ENCODE measurements around the gene CIC. TPM values are rescaled to one million over a fixed set of nuclear protein-coding genes. Genes with fewer than 3 reads are reported as not detected.
A peak's percentile ranks its signal among the peaks of the same experiment; 100 is the strongest.

Gene CIC
- total RNA-seq, 1 donor from 2014 or later, result 10.4 TPM

GRCh38 chr19:42285541-42285941 lies 16.5 kb downstream of the CIC start:
- no peaks in the 10 kb centered on the region for H3K27me3 ChIP-seq (ENCODE audit: control insufficient read depth in 3 of 3, insufficient read depth in 3 of 3, low read length in 3 of 3)
- peak overlapping the region; percentile 75 for H3K27ac ChIP-seq (ENCODE audit: low read depth, low read length)
- H3K9ac ChIP-seq (ENCODE audit: low read depth in 1 of 3, low read length in 3 of 3), result peak overlapping the region; percentile 73 to 86 (median 84)
- H3K4me1 ChIP-seq (ENCODE audit: control insufficient read depth in 3 of 3, insufficient read depth in 3 of 3, low read length in 3 of 3), result peaks cover 43 to 49% (median 44%) of the 10 kb centered on the region in 3 donors
- H3K36me3 ChIP-seq (ENCODE audit: control insufficient read depth in 3 of 3, insufficient read depth in 3 of 3, low read length in 3 of 3), result peaks cover 31 to 34% (median 33%) of the 10 kb centered on the region in 3 donors
- peak overlapping the region; percentile 81 to 82 (median 81) for H3K4me3 ChIP-seq (ENCODE audit: low read length in 3 of 3)
- no peaks in the 10 kb centered on the region for H3K9me3 ChIP-seq (ENCODE audit: control insufficient read depth in 3 of 3, low read length in 3 of 3)

GRCh38 chr19:42285988-42286348 lies 16.9 kb downstream of the CIC start:
- H3K9me3 ChIP-seq (ENCODE audit: control insufficient read depth in 3 of 3, low read length in 3 of 3), result no peaks in the 10 kb centered on the region
- H3K9ac ChIP-seq (ENCODE audit: low read depth in 1 of 3, low read length in 3 of 3), result peak overlapping the region; percentile 2 to 86 (median 21)
- H3K27ac ChIP-seq (ENCODE audit: low read depth, low read length), result peak overlapping the region; percentile 75
- peaks cover 31 to 36% (median 35%) of the 10 kb centered on the region in 3 donors for H3K36me3 ChIP-seq (ENCODE audit: control insufficient read depth in 3 of 3, insufficient read depth in 3 of 3, low read length in 3 of 3)
- H3K4me1 ChIP-seq (ENCODE audit: control insufficient read depth in 3 of 3, insufficient read depth in 3 of 3, low read length in 3 of 3), result peaks cover 43 to 49% (median 43%) of the 10 kb centered on the region in 3 donors
- H3K4me3 ChIP-seq (ENCODE audit: low read length in 3 of 3), result peak overlapping the region; percentile 54 to 82 (median 81)
- no peaks in the 10 kb centered on the region for H3K27me3 ChIP-seq (ENCODE audit: control insufficient read depth in 3 of 3, insufficient read depth in 3 of 3, low read length in 3 of 3)

- H3K9me3 ChIP-seq (ENCODE audit: control insufficient read depth in 3 of 3, low read length in 3 of 3), result no peaks in the 10 kb centered on the region
- H3K36me3 ChIP-seq (ENCODE audit: control insufficient read depth in 3 of 3, insufficient read depth in 3 of 3, low read length in 3 of 3), result peaks cover 35 to 40% (median 40%) of the 10 kb centered on the region in 3 donors
- H3K27ac ChIP-seq (ENCODE audit: low read depth, low read length), result peak overlapping the region; percentile 0
- H3K4me1 ChIP-seq (ENCODE audit: control insufficient read depth in 3 of 3, insufficient read depth in 3 of 3, low read length in 3 of 3), result peaks cover 38 to 44% (median 38%) of the 10 kb centered on the region in 3 donors
- H3K4me3 ChIP-seq (ENCODE audit: low read length in 3 of 3), result peak overlapping the region; percentile 45 to 82 (median 54)
- no peaks in the 10 kb centered on the region for H3K27me3 ChIP-seq (ENCODE audit: control insufficient read depth in 3 of 3, insufficient read depth in 3 of 3, low read length in 3 of 3)
- peak overlapping the region; percentile 2 to 86 (median 21) for H3K9ac ChIP-seq (ENCODE audit: low read depth in 1 of 3, low read length in 3 of 3)
Measured at GRCh38 chr19:42286349-42287016, 17.4 kb downstream of the CIC start.

- H3K4me1 ChIP-seq (ENCODE audit: control insufficient read depth in 3 of 3, insufficient read depth in 3 of 3, low read length in 3 of 3), result peaks cover 30 to 37% (median 30%) of the 10 kb centered on the region in 3 donors
- no peak overlapping the region for H3K27ac ChIP-seq (ENCODE audit: low read depth, low read length)
- H3K27me3 ChIP-seq (ENCODE audit: control insufficient read depth in 3 of 3, insufficient read depth in 3 of 3, low read length in 3 of 3), result no peaks in the 10 kb centered on the region
- no peaks in the 10 kb centered on the region for H3K9me3 ChIP-seq (ENCODE audit: control insufficient read depth in 3 of 3, low read length in 3 of 3)
- no peak overlapping the region for H3K9ac ChIP-seq (ENCODE audit: low read depth in 1 of 3, low read length in 3 of 3)
- H3K36me3 ChIP-seq (ENCODE audit: control insufficient read depth in 3 of 3, insufficient read depth in 3 of 3, low read length in 3 of 3), result peaks cover 40 to 47% (median 46%) of the 10 kb centered on the region in 3 donors
- H3K4me3 ChIP-seq (ENCODE audit: low read length in 3 of 3), result no peak overlapping the region
Measured at GRCh38 chr19:42287017-42287826, 18.2 kb downstream of the CIC start.

GRCh38 chr19:42287827-42288107 lies 18.7 kb downstream of the CIC start:
- Histone ChIP-seq H3K4me3 (ENCODE audit: low read length in 3 of 3) (no peak overlapping the region), H3K36me3 (ENCODE audit: control insufficient read depth in 3 of 3, insufficient read depth in 3 of 3, low read length in 3 of 3) (peaks cover 43 to 51% (median 50%) of the 10 kb centered on the region in 3 donors), H3K27ac (ENCODE audit: low read depth, low read length) (no peak overlapping the region), H3K9me3 (ENCODE audit: control insufficient read depth in 3 of 3, low read length in 3 of 3) (no peaks in the 10 kb centered on the region), H3K4me1 (ENCODE audit: control insufficient read depth in 3 of 3, insufficient read depth in 3 of 3, low read length in 3 of 3) (peaks cover 26 to 33% (median 26%) of the 10 kb centered on the region in 3 donors), H3K9ac (ENCODE audit: low read depth in 1 of 3, low read length in 3 of 3) (no peak overlapping the region), H3K27me3 (ENCODE audit: control insufficient read depth in 3 of 3, insufficient read depth in 3 of 3, low read length in 3 of 3) (no peaks in the 10 kb centered on the region)

- Histone ChIP-seq H3K36me3 (ENCODE audit: control insufficient read depth in 3 of 3, insufficient read depth in 3 of 3, low read length in 3 of 3) (peaks cover 47 to 55% (median 53%) of the 10 kb centered on the region in 3 donors), H3K27me3 (ENCODE audit: control insufficient read depth in 3 of 3, insufficient read depth in 3 of 3, low read length in 3 of 3) (no peaks in the 10 kb centered on the region), H3K4me3 (ENCODE audit: low read length in 3 of 3) (no peak overlapping the region), H3K4me1 (ENCODE audit: control insufficient read depth in 3 of 3, insufficient read depth in 3 of 3, low read length in 3 of 3) (peaks cover 20 to 26% (median 20%) of the 10 kb centered on the region in 3 donors), H3K9ac (ENCODE audit: low read depth in 1 of 3, low read length in 3 of 3) (no peak overlapping the region), H3K27ac (ENCODE audit: low read depth, low read length) (no peak overlapping the region), H3K9me3 (ENCODE audit: control insufficient read depth in 3 of 3, low read length in 3 of 3) (no peaks in the 10 kb centered on the region)
Measured at GRCh38 chr19:42288387-42288786, 19.3 kb downstream of the CIC start.

GRCh38 chr19:42288881-42289555 lies 20.0 kb downstream of the CIC start:
- H3K9me3 ChIP-seq (ENCODE audit: control insufficient read depth in 3 of 3, low read length in 3 of 3), result no peaks in the 10 kb centered on the region
- no peak overlapping the region for H3K4me3 ChIP-seq (ENCODE audit: low read length in 3 of 3)
- H3K9ac ChIP-seq (ENCODE audit: low read depth in 1 of 3, low read length in 3 of 3), result no peak overlapping the region
- H3K36me3 ChIP-seq (ENCODE audit: control insufficient read depth in 3 of 3, insufficient read depth in 3 of 3, low read length in 3 of 3), result peaks cover 48 to 61% (median 59%) of the 10 kb centered on the region in 3 donors
- H3K4me1 ChIP-seq (ENCODE audit: control insufficient read depth in 3 of 3, insufficient read depth in 3 of 3, low read length in 3 of 3), result peaks cover 18 to 25% (median 19%) of the 10 kb centered on the region in 3 donors
- H3K27ac ChIP-seq (ENCODE audit: low read depth, low read length), result no peak overlapping the region
- H3K27me3 ChIP-seq (ENCODE audit: control insufficient read depth in 3 of 3, insufficient read depth in 3 of 3, low read length in 3 of 3), result no peaks in the 10 kb centered on the region

- Histone ChIP-seq H3K9me3 (ENCODE audit: control insufficient read depth in 3 of 3, low read length in 3 of 3) (no peaks in the 10 kb centered on the region), H3K36me3 (ENCODE audit: control insufficient read depth in 3 of 3, insufficient read depth in 3 of 3, low read length in 3 of 3) (peaks cover 54 to 66% (median 65%) of the 10 kb centered on the region in 3 donors)
Measured at GRCh38 chr19:42289556-42290041, 20.5 kb downstream of the CIC start.

GRCh38 chr19:42290136-42290522 lies 21.1 kb downstream of the CIC start:
- Histone ChIP-seq H3K36me3 (ENCODE audit: control insufficient read depth in 3 of 3, insufficient read depth in 3 of 3, low read length in 3 of 3) (peaks cover 57 to 66% (median 66%) of the 10 kb centered on the region in 3 donors), H3K27ac (ENCODE audit: low read depth, low read length) (no peak overlapping the region), H3K9ac (ENCODE audit: low read depth in 1 of 3, low read length in 3 of 3) (no peak overlapping the region), H3K27me3 (ENCODE audit: control insufficient read depth in 3 of 3, insufficient read depth in 3 of 3, low read length in 3 of 3) (no peaks in the 10 kb centered on the region), H3K4me1 (ENCODE audit: control insufficient read depth in 3 of 3, insufficient read depth in 3 of 3, low read length in 3 of 3) (peaks cover 12 to 19% (median 13%) of the 10 kb centered on the region in 3 donors), H3K9me3 (ENCODE audit: control insufficient read depth in 3 of 3, low read length in 3 of 3) (no peaks in the 10 kb centered on the region), H3K4me3 (ENCODE audit: low read length in 3 of 3) (no peak overlapping the region)

More at GRCh38 chr19:42289556-42290041, 20.5 kb downstream of the CIC start:
- no peak overlapping the region for H3K4me3 ChIP-seq (ENCODE audit: low read length in 3 of 3)
- no peak overlapping the region for H3K9ac ChIP-seq (ENCODE audit: low read depth in 1 of 3, low read length in 3 of 3)
- H3K4me1 ChIP-seq (ENCODE audit: control insufficient read depth in 3 of 3, insufficient read depth in 3 of 3, low read length in 3 of 3), result peaks cover 18 to 25% (median 18%) of the 10 kb centered on the region in 3 donors
- no peak overlapping the region for H3K27ac ChIP-seq (ENCODE audit: low read depth, low read length)
- H3K27me3 ChIP-seq (ENCODE audit: control insufficient read depth in 3 of 3, insufficient read depth in 3 of 3, low read length in 3 of 3), result no peaks in the 10 kb centered on the region
